SK-N-SH treated with all-trans-retinoic acid at 6 μM for 48 hours (cell line): ENCODE data around the gene UBXN1.

Experiments
- ATAC-seq: fragments of 200-7000 bp; cut with Tn5 transposase; 3 replicates; pipeline ENCODE4 v1.9.1; 2020; ENCODE audit warnings: mild to moderate bottlenecking, moderate library complexity
- ARNTL ChIP-seq: fragments of 450-650 bp; formaldehyde crosslinking; IDR thresholded peaks from 2 replicates; pipeline ENCODE4 v1.5.0; 2020; ENCODE audit warnings: low read depth, mild to moderate bottlenecking, moderate library complexity, borderline replicate concordance
- BACH2 ChIP-seq: fragments of 250-450 bp; sonication (Bioruptor Pico); IDR thresholded peaks from 2 replicates; pipeline ENCODE4 v1.9.0; 2021; ENCODE audit warnings: mild to moderate bottlenecking, borderline replicate concordance
- CREB5 ChIP-seq: fragments of 250-450 bp; sonication (Bioruptor Pico); IDR thresholded peaks from 2 replicates; pipeline ENCODE4 v1.5.1; 2020; ENCODE audit warnings: low read depth, mild to moderate bottlenecking, moderate library complexity
- CSDC2 ChIP-seq: fragments of 250-450 bp; sonication (Bioruptor Pico); IDR thresholded peaks from 2 replicates; pipeline ENCODE4 v1.5.0; 2020; ENCODE audit warnings: mild to moderate bottlenecking, moderate library complexity
- CSRNP3 ChIP-seq: fragments of 250-450 bp; sonication (Bioruptor Pico); IDR thresholded peaks from 2 replicates; pipeline ENCODE4 v1.5.1; 2021; ENCODE audit warnings: mild to moderate bottlenecking, moderate library complexity
- ESRRG ChIP-seq: fragments of 250-450 bp; sonication (Bioruptor Pico); IDR thresholded peaks from 2 replicates; pipeline ENCODE4 v1.6.1; 2021; ENCODE audit warnings: mild to moderate bottlenecking
- GLIS3 ChIP-seq: fragments of 250-450 bp; sonication (Bioruptor Pico); IDR thresholded peaks from 2 replicates; pipeline ENCODE4 v1.5.0; 2020; ENCODE audit warnings: mild to moderate bottlenecking, moderate library complexity
- ISL1 ChIP-seq: fragments of 250-450 bp; sonication (Bioruptor Pico); IDR thresholded peaks from 2 replicates; pipeline ENCODE4 v2.1.2; 2022; ENCODE audit warnings: mild to moderate bottlenecking, moderate library complexity
- OSR1 ChIP-seq: fragments of 250-450 bp; sonication (Bioruptor Pico); IDR thresholded peaks from 2 replicates; pipeline ENCODE4 v1.8.0; 2022; ENCODE audit warnings: moderate library complexity, mild to moderate bottlenecking, inconsistent platforms
- PATZ1 ChIP-seq: fragments of 250-450 bp; sonication (Bioruptor Pico); IDR thresholded peaks from 2 replicates; pipeline ENCODE4 v1.8.0; 2020; ENCODE audit warnings: mild to moderate bottlenecking, moderate library complexity, borderline replicate concordance
- POU6F1 ChIP-seq: fragments of 250-450 bp; sonication (Bioruptor Pico); IDR thresholded peaks from 2 replicates; pipeline ENCODE4 v1.8.0; 2021; ENCODE audit warnings: low read depth, mild to moderate bottlenecking, moderate library complexity, borderline replicate concordance
- PPARA ChIP-seq: fragments of 250-450 bp; sonication (Bioruptor Pico); IDR thresholded peaks from 2 replicates; pipeline ENCODE4 v1.5.0; 2020; ENCODE audit warnings: mild to moderate bottlenecking, borderline replicate concordance
- RARB ChIP-seq: fragments of 250-450 bp; sonication (Bioruptor Pico); IDR thresholded peaks from 2 replicates; pipeline ENCODE4 v1.8.0; 2021; ENCODE audit warnings: mild to moderate bottlenecking, moderate library complexity
- SNAI2 ChIP-seq: fragments of 250-450 bp; sonication (Bioruptor Pico); IDR thresholded peaks from 2 replicates; pipeline ENCODE4 v1.5.0; 2020; ENCODE audit warnings: mild to moderate bottlenecking, moderate library complexity
- TCF4 ChIP-seq: fragments of 250-450 bp; sonication (Bioruptor Pico); IDR thresholded peaks from 2 replicates; pipeline ENCODE4 v1.8.0; 2021; ENCODE audit warnings: mild to moderate bottlenecking, moderate library complexity, borderline replicate concordance
- TOX ChIP-seq: fragments of 250-450 bp; sonication (Bioruptor Pico); IDR thresholded peaks from 2 replicates; pipeline ENCODE4 v1.8.0; 2021; ENCODE audit warnings: mild to moderate bottlenecking, moderate library complexity, borderline replicate concordance
- TSHZ2 ChIP-seq: fragments of 250-450 bp; sonication (Bioruptor Pico); IDR thresholded peaks from 2 replicates; pipeline ENCODE4 v1.5.0; 2020; ENCODE audit warnings: mild to moderate bottlenecking, moderate library complexity
- ZFP3 ChIP-seq: fragments of 250-450 bp; sonication (Bioruptor Pico); IDR thresholded peaks from 2 replicates; pipeline ENCODE4 v1.5.0; 2020; ENCODE audit warnings: mild to moderate bottlenecking, moderate library complexity
- ZFP30 ChIP-seq: fragments of 450-650 bp; formaldehyde crosslinking; IDR thresholded peaks from 2 replicates; pipeline ENCODE4 v1.5.0; 2022; ENCODE audit warnings: mild to moderate bottlenecking, moderate library complexity
- ZNF565 ChIP-seq: fragments of 450-650 bp; formaldehyde crosslinking; conservative IDR thresholded peaks from 2 replicates; pipeline ENCODE4 v1.5.0; 2020; ENCODE audit warnings: low read depth, mild to moderate bottlenecking, moderate library complexity
- ZNF70 ChIP-seq: fragments of 450-650 bp; formaldehyde crosslinking; IDR thresholded peaks from 2 replicates; pipeline ENCODE4 v1.5.0; 2020; ENCODE audit warnings: mild to moderate bottlenecking, moderate library complexity
- ZNF8 ChIP-seq: fragments of 450-650 bp; formaldehyde crosslinking; IDR thresholded peaks from 2 replicates; pipeline ENCODE4 v1.5.0; 2020; ENCODE audit warnings: mild to moderate bottlenecking, moderate library complexity

UBXN1 gene

GRCh38 chr11:62649486-62649885, 29.4 kb downstream of the UBXN1 start:
- ATAC-seq = no peak
- no peak for TF ChIP-seq ZNF8
- TF ChIP-seq CSRNP3 (CRISPR knock-in tag) = no peak
- no peak for TF ChIP-seq CREB5 (CRISPR knock-in tag)
- TF ChIP-seq TCF4 (CRISPR knock-in tag) = no peak

- ATAC-seq = no peak
- TF ChIP-seq ARNTL (CRISPR knock-in tag) (no peak), SNAI2 (CRISPR knock-in tag) (no peak), TOX (CRISPR knock-in tag) (no peak), PATZ1 (CRISPR knock-in tag) (no peak), ESRRG (no peak), ZFP3 (CRISPR knock-in tag) (no peak), PPARA (CRISPR knock-in tag) (no peak), ZNF565 (CRISPR knock-in tag) (no peak), ISL1 (CRISPR knock-in tag) (no peak), ZFP30 (no peak), BACH2 (CRISPR knock-in tag) (no peak), RARB (CRISPR knock-in tag) (no peak), GLIS3 (CRISPR knock-in tag) (no peak), TSHZ2 (CRISPR knock-in tag) (no peak), ZNF70 (no peak), OSR1 (no peak), TCF4 (CRISPR knock-in tag) (no peak), CSDC2 (CRISPR knock-in tag) (no peak), POU6F1 (no peak)
Measured at GRCh38 chr11:62648967-62649364, 29.9 kb downstream of the UBXN1 start.

GRCh38 chr11:62648185-62648966, 30.5 kb downstream of the UBXN1 start:
- TF ChIP-seq POU6F1 = no peak
- no peak for TF ChIP-seq TOX (CRISPR knock-in tag)
- TF ChIP-seq RARB (CRISPR knock-in tag) = no peak
- no peak for TF ChIP-seq CSRNP3 (CRISPR knock-in tag)
- no peak for TF ChIP-seq ZNF8
- ATAC-seq = no peak
